ENCODE measurements around the gene SLC6A3.

Gene SLC6A3

GRCh38 chr5:1387059-1387755 lies 58.0 kb downstream of the SLC6A3 start:
- no peak for DNase-seq
- in situ Hi-C loops (cut with HindIII; ENCODE audit: low pct_ligation_motif_present, low pct_unique_long_range_greater_than_20kb, low sequenced_read_pairs) = no loop called here

GRCh38 chr5:1386274-1386717 lies 58.9 kb downstream of the SLC6A3 start:
- DNase-seq = peak; percentile 7
- in situ Hi-C loops (cut with HindIII; ENCODE audit: low pct_ligation_motif_present, low pct_unique_long_range_greater_than_20kb, low sequenced_read_pairs) = no loop called here

- in situ Hi-C loops (cut with HindIII; ENCODE audit: low pct_ligation_motif_present, low pct_unique_long_range_greater_than_20kb, low sequenced_read_pairs) = no loop called here
- DNase-seq = peak; percentile 56
These were observed 59.6 kb downstream of the SLC6A3 start for GRCh38 chr5:1385395-1386273.

GRCh38 chr5:1384521-1384920 lies 60.7 kb downstream of the SLC6A3 start:
- DNase-seq = no peak
- in situ Hi-C loops (cut with HindIII; ENCODE audit: low pct_ligation_motif_present, low pct_unique_long_range_greater_than_20kb, low sequenced_read_pairs) = no loop called here

GRCh38 chr5:1383886-1384401 lies 61.3 kb downstream of the SLC6A3 start:
- in situ Hi-C loops (cut with HindIII; ENCODE audit: low pct_ligation_motif_present, low pct_unique_long_range_greater_than_20kb, low sequenced_read_pairs) = no loop called here
- no peak for DNase-seq

- in situ Hi-C loops (cut with HindIII; ENCODE audit: low pct_ligation_motif_present, low pct_unique_long_range_greater_than_20kb, low sequenced_read_pairs) = no loop called here
- no peak for DNase-seq
These were observed 61.9 kb downstream of the SLC6A3 start for GRCh38 chr5:1383344-1383743.

GRCh38 chr5:1382248-1382700 lies 63.0 kb downstream of the SLC6A3 start:
- no peak for DNase-seq
- in situ Hi-C loops (cut with HindIII; ENCODE audit: low pct_ligation_motif_present, low pct_unique_long_range_greater_than_20kb, low sequenced_read_pairs) = no loop called here

GRCh38 chr5:1381370-1382247 lies 63.6 kb downstream of the SLC6A3 start:
- in situ Hi-C loops (cut with HindIII; ENCODE audit: low pct_ligation_motif_present, low pct_unique_long_range_greater_than_20kb, low sequenced_read_pairs) = no loop called here
- no peak for DNase-seq

- no peak for DNase-seq
- in situ Hi-C loops (cut with HindIII; ENCODE audit: low pct_ligation_motif_present, low pct_unique_long_range_greater_than_20kb, low sequenced_read_pairs) = no loop called here
These were observed 64.3 kb downstream of the SLC6A3 start for GRCh38 chr5:1380910-1381309.

- in situ Hi-C loops (cut with HindIII; ENCODE audit: low pct_ligation_motif_present, low pct_unique_long_range_greater_than_20kb, low sequenced_read_pairs) = no loop called here
- DNase-seq = peak; percentile 53
These were observed 65.0 kb downstream of the SLC6A3 start for GRCh38 chr5:1380011-1380817.

- DNase-seq = no peak
- in situ Hi-C loops (cut with HindIII; ENCODE audit: low pct_ligation_motif_present, low pct_unique_long_range_greater_than_20kb, low sequenced_read_pairs) = no loop called here
These were observed 66.2 kb downstream of the SLC6A3 start for GRCh38 chr5:1378866-1379659.

- no peak for DNase-seq
- in situ Hi-C loops (cut with HindIII; ENCODE audit: low pct_ligation_motif_present, low pct_unique_long_range_greater_than_20kb, low sequenced_read_pairs) = no loop called here
These were observed 67.1 kb downstream of the SLC6A3 start for GRCh38 chr5:1378096-1378495.

- in situ Hi-C loops (cut with HindIII; ENCODE audit: low pct_ligation_motif_present, low pct_unique_long_range_greater_than_20kb, low sequenced_read_pairs) = no loop called here
- no peak for DNase-seq
These were observed 68.3 kb downstream of the SLC6A3 start for GRCh38 chr5:1376981-1377380.

GRCh38 chr5:1375871-1376810 lies 69.1 kb downstream of the SLC6A3 start:
- peak; percentile 51 for DNase-seq
- in situ Hi-C loops (cut with HindIII; ENCODE audit: low pct_ligation_motif_present, low pct_unique_long_range_greater_than_20kb, low sequenced_read_pairs) = no loop called here

GRCh38 chr5:1374679-1375055 lies 70.6 kb downstream of the SLC6A3 start:
- peak; percentile 37 for DNase-seq
- in situ Hi-C loops (cut with HindIII; ENCODE audit: low pct_ligation_motif_present, low pct_unique_long_range_greater_than_20kb, low sequenced_read_pairs) = no loop called here

GRCh38 chr5:1374030-1374678 lies 71.1 kb downstream of the SLC6A3 start:
- DNase-seq = no peak
- in situ Hi-C loops (cut with HindIII; ENCODE audit: low pct_ligation_motif_present, low pct_unique_long_range_greater_than_20kb, low sequenced_read_pairs) = no loop called here

Measured in ACHN (cell line).